NCI-H2081 (cell line): ENCODE measurements around the gene MICALL1.
A peak's percentile ranks its signal among the peaks of the same experiment; 100 is the strongest.
"Not testable (repeated sequence)": the region's sequence is repeated elsewhere in the genome, so short reads cannot be mapped to it uniquely, and the experiment has no call there.

ENCODE experiments used
- DNase-seq, 2 experiments: peaks; one replicate each; lab custom pipeline; 2025; lab: John Stamatoyannopoulos, UW

MICALL1 gene

GRCh38 chr22:37957232-37957631 is 51.1 kb downstream of the MICALL1 start:
- DNase-seq = no peak

GRCh38 chr22:37959231-37959825 is 53.2 kb downstream of the MICALL1 start:
- DNase-seq = no peak

GRCh38 chr22:37961062-37961461 is 55.0 kb downstream of the MICALL1 start:
- no peak for DNase-seq

DNA sequence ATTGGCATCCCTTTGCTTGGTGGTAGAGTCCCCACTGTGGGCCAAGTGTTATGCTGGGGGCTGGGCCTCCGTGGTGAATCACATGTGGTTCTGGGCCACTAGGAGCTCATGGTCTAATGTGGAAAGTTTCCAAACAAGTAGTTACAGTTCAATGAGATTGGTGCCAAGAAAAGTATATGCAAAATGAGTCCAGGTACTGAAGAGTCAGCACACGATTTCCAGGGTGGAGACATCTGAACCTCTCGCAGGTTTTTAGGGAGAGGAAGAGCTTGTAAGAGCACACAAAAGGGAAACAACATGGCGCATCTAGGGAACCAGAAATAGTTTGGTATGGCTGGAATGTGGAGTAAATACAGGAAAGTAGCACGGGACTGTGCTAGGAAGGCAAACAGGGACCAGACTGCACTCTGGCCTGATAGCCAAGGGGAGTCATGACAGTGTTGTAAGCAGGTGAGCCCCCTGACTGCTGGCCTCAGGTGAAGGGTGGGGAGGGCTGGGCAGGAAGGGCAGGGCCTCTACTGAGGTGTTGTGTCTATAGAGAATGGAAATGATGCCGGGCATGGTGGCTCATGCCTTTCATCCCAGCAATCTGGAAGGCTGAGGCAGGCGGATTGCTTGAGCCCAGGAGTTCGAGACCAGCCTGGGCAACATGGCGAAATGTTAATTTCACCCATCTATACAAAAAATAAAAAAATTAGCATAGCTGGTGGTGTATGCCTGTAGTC is 60.0 kb downstream of the MICALL1 start:
- no peak for DNase-seq

- no peak for DNase-seq
Measured at GRCh38 chr22:37967147-37967546, 61.0 kb downstream of the MICALL1 start.

DNA sequence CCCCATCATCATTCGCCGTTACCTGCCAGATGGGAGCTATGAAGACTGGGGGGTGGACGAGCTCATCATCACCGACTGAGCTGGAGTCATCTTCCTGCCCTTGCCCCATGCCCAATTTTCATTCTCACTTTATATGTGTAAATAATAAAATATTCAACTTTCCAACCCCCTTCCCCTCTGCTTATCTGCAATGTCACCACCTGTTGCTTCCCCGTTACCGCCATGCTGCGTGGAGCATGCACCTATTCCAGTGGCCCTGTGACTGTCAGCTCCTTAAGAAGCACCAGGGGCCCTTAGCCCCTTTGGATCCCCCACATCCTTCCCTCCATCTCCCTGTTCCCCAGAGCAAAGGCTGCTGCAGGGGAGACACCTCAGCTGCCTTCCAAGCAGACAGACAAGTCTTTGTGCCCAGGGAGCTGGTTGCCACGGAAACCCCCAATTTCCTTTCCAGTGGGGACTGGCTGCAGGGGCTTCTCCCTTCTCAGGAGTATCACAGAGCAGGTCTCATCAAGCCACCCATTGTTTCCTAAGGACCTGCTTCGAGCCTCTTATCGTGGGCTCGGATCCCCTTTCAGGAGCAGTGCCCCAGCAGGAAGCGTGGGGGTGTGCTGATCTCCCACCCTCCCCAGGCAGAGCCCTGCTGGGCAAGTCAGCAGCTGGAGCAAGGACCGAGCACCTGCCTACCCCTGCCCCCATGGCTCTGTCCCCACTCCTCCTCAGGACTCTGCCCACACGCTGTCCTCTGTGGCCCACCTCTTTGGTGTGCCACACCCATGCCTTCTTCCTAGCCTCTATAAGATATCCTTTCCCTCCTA is 61.7 kb downstream of the MICALL1 start:
- DNase-seq = no peak

GRCh38 chr22:37968452-37969251 is 62.6 kb downstream of the MICALL1 start:
- no peak for DNase-seq

GRCh38 chr22:37970864-37971263 is 64.8 kb downstream of the MICALL1 start:
- DNase-seq = no peak

DNA sequence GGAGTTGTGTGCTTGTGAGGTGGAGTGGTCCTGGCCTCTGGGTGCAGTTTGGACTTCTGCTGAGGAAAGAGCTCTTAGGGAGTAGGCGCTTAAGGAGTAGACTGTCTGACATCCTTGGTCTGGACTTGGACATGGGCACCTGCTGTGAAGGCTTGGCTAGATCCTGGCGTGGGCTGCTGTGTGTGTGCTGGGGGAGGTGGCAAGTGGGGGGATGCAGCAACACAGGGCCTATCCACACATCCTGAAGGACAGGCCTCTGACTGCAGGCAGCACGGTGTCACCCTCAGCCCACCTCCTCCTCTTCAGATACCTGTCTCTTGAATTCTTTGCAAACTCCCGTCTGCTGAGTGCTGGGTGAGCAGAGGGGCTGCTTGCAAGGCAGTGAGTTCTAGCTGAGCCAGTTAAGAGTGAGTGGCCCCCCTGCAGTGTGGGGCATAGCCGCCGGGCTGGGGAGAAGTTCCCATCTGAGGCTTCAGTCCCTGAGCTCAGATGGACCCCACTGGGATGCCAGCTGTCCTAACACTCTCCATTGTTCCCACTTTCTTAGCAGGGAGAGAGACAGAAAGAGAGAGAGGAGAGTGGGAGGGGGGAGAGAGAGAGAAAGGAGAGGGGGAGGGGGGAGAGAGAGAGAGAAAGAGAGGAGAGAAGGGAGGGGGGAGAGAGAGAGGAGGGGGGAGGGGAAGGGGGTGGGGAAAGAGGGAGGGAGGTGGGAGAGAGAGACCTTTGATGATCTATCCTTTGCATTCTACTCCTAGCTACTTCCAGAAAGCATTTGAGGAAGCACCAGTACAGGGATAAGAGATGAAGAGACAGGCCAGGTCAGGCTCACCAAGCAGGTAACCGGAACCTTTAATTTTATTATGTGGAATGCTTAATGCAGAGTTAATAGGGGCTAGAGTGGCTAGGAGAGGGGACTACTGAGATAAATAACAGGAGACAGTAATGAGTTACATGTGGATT is 65.7 kb downstream of the MICALL1 start:
- DNase-seq = no peak

- DNase-seq = peak; percentile 7 to 19
Measured at GRCh38 chr22:37972527-37972926, 66.4 kb downstream of the MICALL1 start.

- no peak for DNase-seq
Measured at GRCh38 chr22:37973271-37974170, 67.4 kb downstream of the MICALL1 start.

GRCh38 chr22:37975153-37975552 is 69.1 kb downstream of the MICALL1 start:
- no peak for DNase-seq

GRCh38 chr22:37976022-37976421 is 69.9 kb downstream of the MICALL1 start:
- DNase-seq = not testable (repeated sequence)

DNA sequence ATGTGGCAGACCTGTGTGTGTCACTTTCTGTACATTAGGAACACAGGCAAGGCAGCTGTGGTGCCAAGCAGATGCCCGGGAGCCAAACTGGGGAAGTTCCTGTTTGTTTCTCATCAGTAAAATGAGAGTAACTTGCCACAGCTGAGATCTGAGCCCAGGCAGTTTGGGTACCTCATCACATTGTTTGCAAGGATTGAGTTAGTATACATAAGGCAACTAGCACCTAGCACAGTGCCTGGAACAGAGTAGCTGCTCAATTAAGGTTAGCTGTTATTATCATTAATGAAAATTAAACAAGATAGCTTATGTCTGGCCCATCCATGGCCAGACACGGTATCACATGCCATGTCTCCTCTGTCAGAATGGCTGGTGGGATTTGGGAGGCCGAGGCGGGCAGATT is 70.5 kb downstream of the MICALL1 start:
- DNase-seq = no peak

GRCh38 chr22:37979782-37980181 is 73.7 kb downstream of the MICALL1 start:
- no peak for DNase-seq

- DNase-seq = no peak
Measured at GRCh38 chr22:37981282-37982011, 75.3 kb downstream of the MICALL1 start.

- no peak for DNase-seq
Measured at GRCh38 chr22:37982151-37982785, 76.2 kb downstream of the MICALL1 start.

DNA sequence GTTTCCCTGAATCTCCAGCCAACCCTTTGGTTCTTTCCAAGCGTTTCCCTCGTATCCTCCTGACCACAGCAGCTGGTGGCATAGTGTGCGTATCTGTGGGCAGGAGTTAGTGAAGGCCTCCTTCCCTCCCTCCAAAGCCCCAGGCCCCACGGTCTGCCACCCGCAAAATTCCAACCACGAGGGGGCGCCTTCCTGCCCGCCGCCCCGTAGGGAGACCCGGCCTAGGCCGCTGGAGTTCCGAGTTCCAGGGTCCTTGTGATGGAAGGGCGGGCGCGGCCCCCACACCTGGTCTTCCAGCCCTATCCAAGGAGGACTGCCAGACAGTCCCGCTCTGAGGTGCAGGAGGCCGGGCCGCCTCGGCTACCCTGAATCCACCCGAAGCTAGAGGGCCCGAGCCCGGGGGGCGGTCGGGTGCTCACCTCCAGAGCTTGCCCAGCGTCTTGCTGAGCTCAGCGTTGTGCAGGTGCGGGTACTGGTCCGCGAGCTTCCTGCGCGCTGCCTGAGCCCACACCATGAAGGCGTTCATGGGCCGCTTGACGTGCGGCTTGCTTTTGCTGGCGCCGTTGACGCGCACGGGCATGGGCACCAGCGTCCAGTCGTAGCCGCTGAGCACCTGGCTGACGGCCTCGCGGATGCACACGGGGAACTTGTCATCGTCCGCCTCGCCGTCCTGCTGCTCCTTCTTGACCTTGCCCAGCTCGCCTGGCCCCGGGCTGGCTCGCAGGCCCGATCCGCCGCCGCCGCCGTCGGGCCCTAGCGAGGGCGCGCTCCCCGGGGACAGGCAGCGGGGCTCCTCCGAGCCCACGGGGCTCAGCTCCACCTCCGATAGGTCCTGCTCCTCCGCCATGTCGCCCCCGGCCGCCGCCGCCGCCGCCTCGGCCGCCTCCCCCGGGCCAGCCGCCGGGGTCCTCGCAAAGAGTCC is 77.1 kb downstream of the MICALL1 start:
- no peak for DNase-seq
